ENCODE measurements around the gene GABRB3.

GABRB3 gene

GRCh38 chr15:26724381-26725150, 48.3 kb downstream of the GABRB3 start:
- no peak overlapping the region for H3K27ac ChIP-seq (ENCODE audit: extremely low read depth, low read depth, low read length)
- H3K4me1 ChIP-seq (ENCODE audit: control insufficient read depth, insufficient read depth, low read length): no peaks in the 10 kb centered on the region
- H3K36me3 ChIP-seq (ENCODE audit: control insufficient read depth in 2 of 2, insufficient read depth in 1 of 2, low read length in 2 of 2): no peaks in the 10 kb centered on the region
- POLR2A ChIA-PET: no interaction called here
- CTCF ChIA-PET: no interaction called here
- TF ChIP-seq, protein P1, sequence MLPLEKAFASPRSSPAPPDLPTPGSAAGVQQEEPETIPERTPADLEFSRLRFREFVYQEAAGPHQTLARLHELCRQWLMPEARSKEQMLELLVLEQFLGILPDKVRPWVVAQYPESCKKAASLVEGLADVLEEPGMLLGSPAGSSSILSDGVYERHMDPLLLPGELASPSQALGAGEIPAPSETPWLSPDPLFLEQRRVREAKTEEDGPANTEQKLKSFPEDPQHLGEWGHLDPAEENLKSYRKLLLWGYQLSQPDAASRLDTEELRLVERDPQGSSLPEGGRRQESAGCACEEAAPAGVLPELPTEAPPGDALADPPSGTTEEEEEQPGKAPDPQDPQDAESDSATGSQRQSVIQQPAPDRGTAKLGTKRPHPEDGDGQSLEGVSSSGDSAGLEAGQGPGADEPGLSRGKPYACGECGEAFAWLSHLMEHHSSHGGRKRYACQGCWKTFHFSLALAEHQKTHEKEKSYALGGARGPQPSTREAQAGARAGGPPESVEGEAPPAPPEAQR (tag by site-specific recombination; IDR thresholded peaks at IDR 0.05): no peak
- TF ChIP-seq ZNF580 (tag by site-specific recombination; IDR thresholded peaks at IDR 0.05) (no peak), ZNF341 (tag by site-specific recombination; IDR thresholded peaks at IDR 0.05; ENCODE audit: low read depth) (no peak), ZNF18 (tag by site-specific recombination; IDR thresholded peaks at IDR 0.05) (no peak), PRDM2 (tag by site-specific recombination; IDR thresholded peaks at IDR 0.05; ENCODE audit: borderline replicate concordance) (no peak), ZNF223 (tag by site-specific recombination; IDR thresholded peaks at IDR 0.05) (no peak), KLF1 (tag by site-specific recombination; IDR thresholded peaks at IDR 0.05) (no peak), ZBTB7A (tag by site-specific recombination; IDR thresholded peaks at IDR 0.05; ENCODE audit: low read depth) (no peak)
- TF ChIP-seq, protein P2, sequence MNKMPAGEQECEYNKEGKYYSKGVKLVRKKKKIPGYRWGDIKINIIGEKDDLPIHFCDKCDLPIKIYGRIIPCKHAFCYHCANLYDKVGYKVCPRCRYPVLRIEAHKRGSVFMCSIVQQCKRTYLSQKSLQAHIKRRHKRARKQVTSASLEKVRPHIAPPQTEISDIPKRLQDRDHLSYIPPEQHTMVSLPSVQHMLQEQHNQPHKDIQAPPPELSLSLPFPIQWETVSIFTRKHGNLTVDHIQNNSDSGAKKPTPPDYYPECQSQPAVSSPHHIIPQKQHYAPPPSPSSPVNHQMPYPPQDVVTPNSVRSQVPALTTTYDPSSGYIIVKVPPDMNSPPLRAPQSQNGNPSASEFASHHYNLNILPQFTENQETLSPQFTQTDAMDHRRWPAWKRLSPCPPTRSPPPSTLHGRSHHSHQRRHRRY (tag by site-specific recombination; IDR thresholded peaks at IDR 0.05): no peak
- no peak overlapping the region for H3K4me3 ChIP-seq (ENCODE audit: low read depth, low read length)
- H3K9me3 ChIP-seq (ENCODE audit: control insufficient read depth, insufficient read depth, low read depth, low read length): no peaks in the 10 kb centered on the region

DNA sequence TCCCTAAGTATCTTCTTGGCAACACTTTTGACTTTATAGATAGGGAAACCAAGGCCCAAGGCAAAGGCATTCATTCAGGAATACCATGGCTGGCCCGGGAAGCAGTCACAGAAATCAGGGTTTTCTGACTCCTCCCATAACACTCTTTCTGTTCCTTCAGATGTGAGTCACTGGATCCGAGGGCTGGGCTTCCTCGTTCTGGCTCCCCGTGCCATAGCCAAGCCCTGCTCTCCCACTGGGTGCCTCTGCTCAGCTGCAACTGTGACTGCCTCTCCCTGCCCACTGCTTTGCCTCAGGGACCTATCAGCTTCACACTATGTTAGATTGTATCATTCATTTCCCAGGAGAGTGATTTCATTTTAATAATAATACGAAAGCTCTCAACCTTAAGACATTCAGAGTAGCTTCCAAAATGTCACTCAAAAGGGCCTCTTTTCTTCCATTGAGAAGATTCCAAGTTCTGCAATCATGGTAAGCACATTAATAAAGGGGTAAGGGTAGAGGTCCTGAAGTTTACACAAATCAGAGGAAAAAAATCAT, 50.2 kb downstream of the GABRB3 start:
- TF ChIP-seq HOXC10 (CRISPR knock-in tag; IDR thresholded peaks at IDR 0.05) (no peak), YY1 (tag by site-specific recombination; IDR thresholded peaks at IDR 0.05) (no peak)
- ChIA-PET POLR2A (no interaction called here), CTCF (no interaction called here)
- Histone ChIP-seq H3K36me3 (ENCODE audit: control insufficient read depth in 2 of 2, insufficient read depth in 1 of 2, low read length in 2 of 2) (no peaks in the 10 kb centered on the region), H3K4me1 (ENCODE audit: control insufficient read depth, insufficient read depth, low read length) (no peaks in the 10 kb centered on the region), H3K27ac (ENCODE audit: extremely low read depth, low read depth, low read length) (no peak overlapping the region), H3K4me3 (ENCODE audit: low read depth, low read length) (no peak overlapping the region), H3K9me3 (ENCODE audit: control insufficient read depth, insufficient read depth, low read depth, low read length) (no peaks in the 10 kb centered on the region)

Measured in HEK293 (cell line).